Subcutaneous abdominal adipose tissue (tissue), 5 donors: ENCODE data around the gene ZNF541.

Experiments used
- H3K27ac ChIP-seq: one replicate; pipeline ENCODE4 v1.7.0; 2013; ENCODE audit warnings: low read depth, mild to moderate bottlenecking, inconsistent platforms, low read length, moderate library complexity
- H3K27me3 ChIP-seq, 5 donors: one replicate each; pipeline ENCODE4 v1.7.0; 2013; ENCODE audit warnings: low read length in 5 of 5, inconsistent platforms in 1 of 5; ENCODE audit not compliant: control insufficient read depth in 5 of 5, insufficient read depth in 4 of 5
- H3K36me3 ChIP-seq, 5 donors: one replicate each; pipeline ENCODE4 v1.7.0; 2013; ENCODE audit warnings: low read length in 5 of 5; ENCODE audit not compliant: control insufficient read depth in 5 of 5, insufficient read depth in 5 of 5
- H3K4me1 ChIP-seq, 5 donors: one replicate each; pipeline ENCODE4 v1.7.0; 2013; ENCODE audit warnings: low read length in 5 of 5, mild to moderate bottlenecking in 3 of 5, moderate library complexity in 1 of 5; ENCODE audit not compliant: control insufficient read depth in 5 of 5, insufficient read depth in 5 of 5
- H3K4me3 ChIP-seq, 5 donors: one replicate each; pipeline ENCODE4 v1.7.0; 2013; ENCODE audit warnings: low read length in 5 of 5, low read depth in 1 of 5
- H3K9ac ChIP-seq, 5 donors: one replicate each; pipeline ENCODE4 v1.7.0; 2013; ENCODE audit warnings: low read length in 5 of 5, mild to moderate bottlenecking in 4 of 5, moderate library complexity in 3 of 5
- H3K9me3 ChIP-seq, 5 donors: one replicate each; pipeline ENCODE4 v1.7.0; 2013; ENCODE audit warnings: low read length in 5 of 5; ENCODE audit not compliant: control insufficient read depth in 5 of 5
- donor health status: healthy.
- donor health status: healthy.
- donor health status: healthy.
- donor health status: healthy.
- donor health status: healthy.

ZNF541 gene, protein sequence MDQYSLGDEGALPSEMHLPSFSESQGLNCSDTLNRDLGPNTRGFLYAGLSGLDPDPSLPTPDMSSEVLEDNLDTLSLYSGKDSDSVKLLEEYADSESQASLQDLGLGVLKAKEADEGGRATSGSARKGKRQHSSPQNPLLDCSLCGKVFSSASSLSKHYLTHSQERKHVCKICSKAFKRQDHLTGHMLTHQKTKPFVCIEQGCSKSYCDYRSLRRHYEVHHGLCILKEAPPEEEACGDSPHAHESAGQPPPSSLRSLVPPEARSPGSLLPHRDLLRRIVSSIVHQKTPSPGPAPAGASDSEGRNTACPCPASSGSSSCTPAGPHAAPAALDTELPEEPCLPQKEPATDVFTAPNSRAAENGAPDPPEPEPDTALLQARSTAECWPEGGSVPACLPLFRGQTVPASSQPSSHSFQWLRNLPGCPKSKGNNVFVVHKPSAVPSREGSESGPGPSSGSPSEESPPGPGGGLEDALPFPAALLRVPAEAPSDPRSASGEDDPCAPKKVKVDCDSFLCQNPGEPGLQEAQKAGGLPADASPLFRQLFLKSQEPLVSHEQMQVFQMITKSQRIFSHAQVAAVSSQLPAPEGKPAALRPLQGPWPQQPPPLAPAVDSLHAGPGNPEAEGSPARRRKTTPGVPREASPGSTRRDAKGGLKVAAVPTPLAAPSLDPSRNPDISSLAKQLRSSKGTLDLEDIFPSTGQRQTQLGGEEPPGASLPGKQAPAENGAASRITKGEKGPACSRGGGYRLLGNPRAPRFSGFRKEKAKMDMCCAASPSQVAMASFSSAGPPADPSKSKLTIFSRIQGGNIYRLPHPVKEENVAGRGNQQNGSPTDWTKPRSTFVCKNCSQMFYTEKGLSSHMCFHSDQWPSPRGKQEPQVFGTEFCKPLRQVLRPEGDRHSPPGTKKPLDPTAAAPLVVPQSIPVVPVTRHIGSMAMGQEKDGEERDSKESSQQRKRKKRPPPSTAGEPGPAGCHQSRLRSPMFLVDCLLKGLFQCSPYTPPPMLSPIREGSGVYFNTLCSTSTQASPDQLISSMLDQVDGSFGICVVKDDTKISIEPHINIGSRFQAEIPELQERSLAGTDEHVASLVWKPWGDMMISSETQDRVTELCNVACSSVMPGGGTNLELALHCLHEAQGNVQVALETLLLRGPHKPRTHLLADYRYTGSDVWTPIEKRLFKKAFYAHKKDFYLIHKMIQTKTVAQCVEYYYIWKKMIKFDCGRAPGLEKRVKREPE (N-terminal part only)

GRCh38 chr19:47573071-47574026 is at the start of gene ZNF541:
Gene ZNF541 (minus strand): TSS chr19:47573148. CDS start chr19:47555856, 17,292 bp downstream.
- no peaks in the 10 kb centered on the region for H3K27me3 ChIP-seq
- no peaks in the 10 kb centered on the region for H3K9me3 ChIP-seq
- H3K27ac ChIP-seq: no peak within 1 kb of the TSS
- no peaks in the 10 kb centered on the region for H3K36me3 ChIP-seq
- peaks cover 0 to 10% (median 6%) of the 10 kb centered on the region in 5 donors for H3K4me1 ChIP-seq
- peak within 1 kb of the TSS in 4 of 5 donors; percentile 48 to 65 (median 60) for H3K4me3 ChIP-seq
- H3K9ac ChIP-seq: peak within 1 kb of the TSS in 2 of 5 donors; percentile 30 to 59

DNA sequence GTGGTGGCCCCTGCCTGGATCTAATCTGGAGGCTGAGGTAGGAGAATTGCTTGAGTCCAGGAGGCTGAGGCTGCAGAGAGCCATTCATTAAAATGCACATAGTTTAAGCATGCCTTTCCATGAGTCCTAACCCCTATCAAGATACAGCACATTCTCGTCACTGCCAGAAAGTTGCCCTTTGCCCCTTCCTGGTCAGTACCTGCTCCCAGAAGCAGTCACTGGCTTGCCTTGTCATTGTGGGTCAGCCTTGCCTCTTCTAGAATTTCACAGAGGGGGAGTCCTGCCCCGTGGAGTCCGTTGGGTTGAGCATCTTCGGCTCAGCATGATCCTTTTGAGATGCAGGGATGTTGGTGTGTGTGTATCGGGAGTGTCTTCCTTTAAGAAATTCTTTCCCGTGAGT is 46.8 kb upstream of the ZNF541 start:
- H3K9ac ChIP-seq: no peak overlapping the region
- H3K27me3 ChIP-seq: no peaks in the 10 kb centered on the region
- H3K4me3 ChIP-seq: no peak overlapping the region
- peaks cover 0 to 17% (median 6%) of the 10 kb centered on the region in 5 donors for H3K36me3 ChIP-seq
- peaks cover 0 to 20% (median 15%) of the 10 kb centered on the region in 5 donors for H3K4me1 ChIP-seq
- no peak overlapping the region for H3K27ac ChIP-seq
- H3K9me3 ChIP-seq: no peaks in the 10 kb centered on the region

GRCh38 chr19:47618771-47619170 is 45.8 kb upstream of the ZNF541 start:
- H3K4me3 ChIP-seq: no peak overlapping the region
- no peak overlapping the region for H3K27ac ChIP-seq
- H3K9me3 ChIP-seq: no peaks in the 10 kb centered on the region
- H3K27me3 ChIP-seq: no peaks in the 10 kb centered on the region
- H3K36me3 ChIP-seq: peaks cover 0 to 15% (median 6%) of the 10 kb centered on the region in 5 donors
- peak overlapping the region in 1 of 5 donors; percentile 48 for H3K9ac ChIP-seq
- peaks cover 0 to 20% (median 16%) of the 10 kb centered on the region in 5 donors for H3K4me1 ChIP-seq

DNA sequence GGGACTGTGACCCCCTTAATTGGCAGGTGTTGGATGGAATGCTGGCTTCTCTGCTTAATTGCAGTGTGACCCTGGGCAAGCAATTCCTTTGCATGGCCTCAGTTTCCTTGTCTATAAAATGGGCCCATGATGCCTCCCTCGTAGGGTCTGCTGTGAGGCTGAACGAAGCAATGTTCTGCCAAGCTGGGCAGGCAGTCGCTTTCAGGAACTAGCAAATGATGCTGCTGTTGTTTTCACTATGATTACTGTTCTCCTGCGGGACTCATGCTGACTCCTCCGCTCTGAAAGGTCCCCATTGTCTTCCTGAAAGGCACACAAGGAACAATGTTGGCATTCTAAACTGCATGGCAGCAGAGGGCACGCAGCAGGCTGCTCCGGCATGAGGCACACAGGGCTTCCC is 42.8 kb upstream of the ZNF541 start:
- Histone ChIP-seq H3K4me3 (no peak overlapping the region), H3K36me3 (peaks cover 0 to 11% (median 2%) of the 10 kb centered on the region in 5 donors), H3K9ac (no peak overlapping the region), H3K9me3 (no peaks in the 10 kb centered on the region), H3K4me1 (peaks cover under 1 to 39% (median 36%) of the 10 kb centered on the region in 5 donors), H3K27ac (no peak overlapping the region), H3K27me3 (no peaks in the 10 kb centered on the region)

DNA sequence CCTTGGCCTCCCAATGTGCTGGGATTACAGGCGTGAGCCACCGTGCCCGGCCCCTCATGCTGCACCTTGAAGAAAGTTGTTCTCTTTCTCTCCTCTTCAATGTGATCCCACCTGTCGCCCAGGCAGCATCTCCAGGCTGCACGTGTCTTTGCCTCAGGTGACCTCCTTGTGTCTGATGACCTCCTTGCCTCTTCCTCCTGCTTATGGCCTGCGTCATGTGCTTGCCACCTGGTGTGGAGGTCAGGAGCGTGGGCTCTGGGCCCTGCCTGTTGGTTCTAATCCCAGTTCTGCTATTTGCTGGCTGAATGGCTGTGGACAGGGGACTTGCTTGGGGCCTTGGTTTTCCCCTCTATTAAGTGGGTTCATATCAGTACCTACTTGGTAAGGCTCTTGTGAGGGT is 42.3 kb upstream of the ZNF541 start:
- Histone ChIP-seq H3K27ac (no peak overlapping the region), H3K36me3 (peaks cover 0 to 9% (median 0%) of the 10 kb centered on the region in 5 donors), H3K27me3 (no peaks in the 10 kb centered on the region), H3K4me3 (no peak overlapping the region), H3K4me1 (peaks cover 2 to 43% (median 41%) of the 10 kb centered on the region in 5 donors), H3K9me3 (no peaks in the 10 kb centered on the region), H3K9ac (no peak overlapping the region)

GRCh38 chr19:47614559-47614958 is 41.6 kb upstream of the ZNF541 start:
- Histone ChIP-seq H3K9ac (no peak overlapping the region), H3K36me3 (peaks cover 0 to 7% (median 0%) of the 10 kb centered on the region in 5 donors)

DNA sequence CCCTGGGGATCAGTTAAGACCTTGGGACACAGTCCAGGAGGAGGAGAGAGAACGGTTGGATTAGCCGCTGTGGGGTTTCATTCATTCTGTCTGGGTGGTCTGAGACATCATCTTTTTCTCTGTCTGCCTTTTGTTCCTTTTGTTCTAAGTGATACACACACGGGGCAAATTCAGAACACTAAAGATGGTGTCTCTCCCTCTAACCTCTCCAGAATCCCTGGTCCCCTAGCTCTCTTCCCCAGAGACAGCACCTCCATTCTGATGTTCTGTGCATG is 41.0 kb upstream of the ZNF541 start:
- no peak overlapping the region for H3K9ac ChIP-seq
- no peak overlapping the region for H3K4me3 ChIP-seq
- no peak overlapping the region for H3K27ac ChIP-seq
- H3K9me3 ChIP-seq: no peaks in the 10 kb centered on the region
- no peaks in the 10 kb centered on the region for H3K27me3 ChIP-seq
- peaks cover 2 to 45% (median 44%) of the 10 kb centered on the region in 5 donors for H3K4me1 ChIP-seq
- peaks cover 0 to 7% (median 0%) of the 10 kb centered on the region in 5 donors for H3K36me3 ChIP-seq

More at GRCh38 chr19:47614559-47614958, 41.6 kb upstream of the ZNF541 start:
- Histone ChIP-seq H3K27me3 (no peaks in the 10 kb centered on the region), H3K4me1 (peaks cover 2 to 48% (median 45%) of the 10 kb centered on the region in 5 donors), H3K4me3 (no peak overlapping the region), H3K27ac (no peak overlapping the region), H3K9me3 (no peaks in the 10 kb centered on the region)

- H3K27ac ChIP-seq: no peak overlapping the region
- peak overlapping the region in 1 of 5 donors; percentile 8 for H3K9ac ChIP-seq
- peaks cover 2 to 39% (median 38%) of the 10 kb centered on the region in 5 donors for H3K4me1 ChIP-seq
- peaks cover 0 to 7% (median 0%) of the 10 kb centered on the region in 5 donors for H3K36me3 ChIP-seq
- no peak overlapping the region for H3K4me3 ChIP-seq
- H3K27me3 ChIP-seq: no peaks in the 10 kb centered on the region
- H3K9me3 ChIP-seq: no peaks in the 10 kb centered on the region
Observed at GRCh38 chr19:47613165-47614020, 40.4 kb upstream of the ZNF541 start.
